Measurements from ENCODE around the gene RFFL.
A peak's percentile ranks its signal among the peaks of the same experiment; 100 is the strongest.
"Not testable (repeated sequence)": the region's sequence is repeated elsewhere in the genome, so short reads cannot be mapped to it uniquely, and the experiment has no call there.

The RFFL gene

GRCh38 chr17:35002876-35003551, 60.5 kb downstream of the RFFL start:
- no peak for DNase-seq

GRCh38 chr17:35001549-35001948, 62.0 kb downstream of the RFFL start:
- no peak for DNase-seq

GRCh38 chr17:35000965-35001364, 62.5 kb downstream of the RFFL start:
- not testable (repeated sequence) for DNase-seq

- DNase-seq: no peak
Observed at GRCh38 chr17:34999456-34999855, 64.1 kb downstream of the RFFL start.

GRCh38 chr17:34998205-34998604, 65.3 kb downstream of the RFFL start:
- peak; percentile 54 to 80 (median 67) for DNase-seq

GRCh38 chr17:34997355-34997862, 66.1 kb downstream of the RFFL start:
- no peak for DNase-seq

GRCh38 chr17:34996422-34997285, 66.9 kb downstream of the RFFL start:
- no peak for DNase-seq

GRCh38 chr17:34993031-34993430, 70.5 kb downstream of the RFFL start:
- no peak for DNase-seq

- no peak for DNase-seq
Observed at GRCh38 chr17:34991606-34992005, 71.9 kb downstream of the RFFL start.

GRCh38 chr17:34990921-34991365, 72.6 kb downstream of the RFFL start:
- no peak for DNase-seq

- DNase-seq: no peak
Observed at GRCh38 chr17:34989473-34989872, 74.0 kb downstream of the RFFL start.

- no peak for DNase-seq
Observed at GRCh38 chr17:34988644-34989043, 74.9 kb downstream of the RFFL start.

- no peak for DNase-seq
Observed at GRCh38 chr17:34987232-34987631, 76.3 kb downstream of the RFFL start.

GRCh38 chr17:34981538-34982241, 81.8 kb downstream of the RFFL start:
- DNase-seq: no peak

GRCh38 chr17:34980681-34981537, 82.6 kb downstream of the RFFL start:
- peak; percentile 61 to 86 (median 68) for DNase-seq

GRCh38 chr17:34980353-34980680, 83.2 kb downstream of the RFFL start, which contains the start of gene LIG3:
LIG3 (plus strand) TSS chr17:34980512; CDS start chr17:34983006, 2,494 bp downstream.
- peak; percentile 82 to 91 (median 89) for DNase-seq

GRCh38 chr17:34979650-34980352, 83.7 kb downstream of the RFFL start:
- no peak for DNase-seq

GRCh38 chr17:34979153-34979552, 84.4 kb downstream of the RFFL start:
- no peak for DNase-seq

- DNase-seq: peak in 1 of 5 donors; percentile 56
Observed at GRCh38 chr17:34974794-34975785, 88.4 kb downstream of the RFFL start.

- DNase-seq: no peak
Observed at GRCh38 chr17:34974179-34974578, 89.3 kb downstream of the RFFL start.
